Measurements from ENCODE around the gene MPPE1.

DNA sequence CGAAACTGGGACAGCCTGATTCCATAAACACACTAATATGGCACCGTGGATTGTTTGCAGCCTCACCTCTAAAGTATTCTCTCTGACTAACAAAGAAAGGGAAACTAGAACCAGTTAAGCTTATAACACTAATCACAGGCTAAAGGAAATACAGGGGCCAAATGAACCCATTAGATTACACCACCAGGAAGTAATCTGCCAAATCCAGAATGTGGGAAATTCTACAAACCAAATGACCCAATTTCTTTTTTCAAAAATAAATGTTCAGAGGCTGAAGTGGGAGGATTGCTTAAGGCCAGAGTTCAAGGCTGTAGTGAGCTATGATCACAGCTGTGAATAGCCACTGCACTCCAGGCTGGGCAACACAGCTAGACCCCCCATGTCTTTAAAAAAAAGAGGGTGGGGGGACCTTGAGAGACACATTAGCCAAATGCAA, 1.5 kb upstream of the MPPE1 start:
- TF ChIP-seq, protein P1, sequence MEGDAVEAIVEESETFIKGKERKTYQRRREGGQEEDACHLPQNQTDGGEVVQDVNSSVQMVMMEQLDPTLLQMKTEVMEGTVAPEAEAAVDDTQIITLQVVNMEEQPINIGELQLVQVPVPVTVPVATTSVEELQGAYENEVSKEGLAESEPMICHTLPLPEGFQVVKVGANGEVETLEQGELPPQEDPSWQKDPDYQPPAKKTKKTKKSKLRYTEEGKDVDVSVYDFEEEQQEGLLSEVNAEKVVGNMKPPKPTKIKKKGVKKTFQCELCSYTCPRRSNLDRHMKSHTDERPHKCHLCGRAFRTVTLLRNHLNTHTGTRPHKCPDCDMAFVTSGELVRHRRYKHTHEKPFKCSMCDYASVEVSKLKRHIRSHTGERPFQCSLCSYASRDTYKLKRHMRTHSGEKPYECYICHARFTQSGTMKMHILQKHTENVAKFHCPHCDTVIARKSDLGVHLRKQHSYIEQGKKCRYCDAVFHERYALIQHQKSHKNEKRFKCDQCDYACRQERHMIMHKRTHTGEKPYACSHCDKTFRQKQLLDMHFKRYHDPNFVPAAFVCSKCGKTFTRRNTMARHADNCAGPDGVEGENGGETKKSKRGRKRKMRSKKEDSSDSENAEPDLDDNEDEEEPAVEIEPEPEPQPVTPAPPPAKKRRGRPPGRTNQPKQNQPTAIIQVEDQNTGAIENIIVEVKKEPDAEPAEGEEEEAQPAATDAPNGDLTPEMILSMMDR (IDR thresholded peaks at IDR 0.05), result no peak
- no peak for TF ChIP-seq POLR2A (IDR thresholded peaks at IDR 0.05)

All from uterus (tissue), 2 donors.